ENCODE data around the gene NCCRP1. TPM values are rescaled to one million over a fixed set of nuclear protein-coding genes. Genes with fewer than 3 reads are reported as not detected.
"Not testable (repeated sequence)": the region's sequence is repeated elsewhere in the genome, so short reads cannot be mapped to it uniquely, and the experiment has no call there.

NCCRP1 gene
- total RNA-seq, 2 experiments from 2014 or later = not detected

GRCh38 chr19:39203372-39204341, 6.9 kb downstream of the NCCRP1 start, which contains the start of gene SYCN:
TSS of gene SYCN (minus strand) at chr19:39204263. CDS start at chr19:39204254, 9 bp downstream.
- Mint-ChIP-seq H3K36me3 (no peaks in the 10 kb centered on the region), H3K9me3 (no peaks in the 10 kb centered on the region), H3K27ac (no peak within 1 kb of the TSS), H3K4me3 (no peak within 1 kb of the TSS), H3K4me1 (peaks cover 4% of the 10 kb centered on the region), H3K27me3 (peaks cover 54% of the 10 kb centered on the region)
- DNase-seq = no peak

GRCh38 chr19:39205449-39205764, 8.6 kb downstream of the NCCRP1 start:
- Mint-ChIP-seq H3K9me3 (no peaks in the 10 kb centered on the region), H3K27ac (no peak overlapping the region), H3K4me1 (peaks cover 4% of the 10 kb centered on the region), H3K27me3 (peaks cover 42% of the 10 kb centered on the region), H3K36me3 (no peaks in the 10 kb centered on the region), H3K4me3 (no peak overlapping the region)
- no peak for DNase-seq

- peaks cover 4% of the 10 kb centered on the region for H3K4me1 Mint-ChIP-seq
- H3K9me3 Mint-ChIP-seq = no peaks in the 10 kb centered on the region
- no peak for DNase-seq
- H3K27ac Mint-ChIP-seq = no peak overlapping the region
- peaks cover 35% of the 10 kb centered on the region for H3K27me3 Mint-ChIP-seq
- H3K4me3 Mint-ChIP-seq = no peak overlapping the region
- no peaks in the 10 kb centered on the region for H3K36me3 Mint-ChIP-seq
These were observed 9.4 kb downstream of the NCCRP1 start for GRCh38 chr19:39206122-39206521.

- no peaks in the 10 kb centered on the region for H3K36me3 Mint-ChIP-seq
- DNase-seq = no peak
- no peak overlapping the region for H3K27ac Mint-ChIP-seq
- peaks cover 4% of the 10 kb centered on the region for H3K4me1 Mint-ChIP-seq
- peaks cover 23% of the 10 kb centered on the region for H3K27me3 Mint-ChIP-seq
- H3K9me3 Mint-ChIP-seq = no peaks in the 10 kb centered on the region
- no peak overlapping the region for H3K4me3 Mint-ChIP-seq
These were observed 10.6 kb downstream of the NCCRP1 start for GRCh38 chr19:39207293-39207836.

GRCh38 chr19:39208175-39208795, 11.5 kb downstream of the NCCRP1 start:
- Mint-ChIP-seq H3K4me3 (no peak overlapping the region), H3K4me1 (peaks cover 2% of the 10 kb centered on the region), H3K27ac (no peak overlapping the region), H3K36me3 (no peaks in the 10 kb centered on the region), H3K27me3 (peaks cover 14% of the 10 kb centered on the region), H3K9me3 (no peaks in the 10 kb centered on the region)
- no peak for DNase-seq

- H3K4me1 Mint-ChIP-seq = no peaks in the 10 kb centered on the region
- peaks cover 6% of the 10 kb centered on the region for H3K27me3 Mint-ChIP-seq
- no peak for DNase-seq
- no peaks in the 10 kb centered on the region for H3K36me3 Mint-ChIP-seq
- no peak overlapping the region for H3K4me3 Mint-ChIP-seq
- no peak overlapping the region for H3K27ac Mint-ChIP-seq
- no peaks in the 10 kb centered on the region for H3K9me3 Mint-ChIP-seq
These were observed 12.4 kb downstream of the NCCRP1 start for GRCh38 chr19:39209196-39209595.

GRCh38 chr19:39211731-39212374, 15.1 kb downstream of the NCCRP1 start:
- Mint-ChIP-seq H3K36me3 (no peaks in the 10 kb centered on the region), H3K27ac (no peak overlapping the region), H3K4me3 (no peak overlapping the region), H3K27me3 (peaks cover 3% of the 10 kb centered on the region), H3K4me1 (no peaks in the 10 kb centered on the region), H3K9me3 (no peaks in the 10 kb centered on the region)
- no peak for DNase-seq

GRCh38 chr19:39212375-39212742, 15.6 kb downstream of the NCCRP1 start:
- H3K4me1 Mint-ChIP-seq = no peaks in the 10 kb centered on the region
- H3K27me3 Mint-ChIP-seq = peaks cover 8% of the 10 kb centered on the region
- no peaks in the 10 kb centered on the region for H3K9me3 Mint-ChIP-seq
- H3K27ac Mint-ChIP-seq = no peak overlapping the region
- H3K4me3 Mint-ChIP-seq = no peak overlapping the region
- peak; percentile 66 for DNase-seq
- no peaks in the 10 kb centered on the region for H3K36me3 Mint-ChIP-seq

GRCh38 chr19:39215323-39215722, 18.6 kb downstream of the NCCRP1 start:
- not testable (repeated sequence) for H3K9me3 Mint-ChIP-seq, H3K4me3 Mint-ChIP-seq, H3K27ac Mint-ChIP-seq, DNase-seq, H3K4me1 Mint-ChIP-seq, H3K36me3 Mint-ChIP-seq
- peaks cover 14% of the 10 kb centered on the region for H3K27me3 Mint-ChIP-seq

GRCh38 chr19:39217094-39217493, 20.3 kb downstream of the NCCRP1 start:
- H3K36me3 Mint-ChIP-seq = no peaks in the 10 kb centered on the region
- no peak overlapping the region for H3K4me3 Mint-ChIP-seq
- DNase-seq = no peak
- no peaks in the 10 kb centered on the region for H3K9me3 Mint-ChIP-seq
- no peak overlapping the region for H3K27ac Mint-ChIP-seq
- H3K4me1 Mint-ChIP-seq = no peaks in the 10 kb centered on the region
- H3K27me3 Mint-ChIP-seq = peaks cover 17% of the 10 kb centered on the region

- no peaks in the 10 kb centered on the region for H3K4me1 Mint-ChIP-seq
- H3K27ac Mint-ChIP-seq = no peak overlapping the region
- H3K27me3 Mint-ChIP-seq = peaks cover 22% of the 10 kb centered on the region
- no peaks in the 10 kb centered on the region for H3K9me3 Mint-ChIP-seq
- no peaks in the 10 kb centered on the region for H3K36me3 Mint-ChIP-seq
- no peak for DNase-seq
- H3K4me3 Mint-ChIP-seq = no peak overlapping the region
These were observed 21.7 kb downstream of the NCCRP1 start for GRCh38 chr19:39218230-39219007.

GRCh38 chr19:39219108-39219507, 22.3 kb downstream of the NCCRP1 start:
- H3K4me3 Mint-ChIP-seq, H3K9me3 Mint-ChIP-seq, H3K4me1 Mint-ChIP-seq, H3K36me3 Mint-ChIP-seq, H3K27ac Mint-ChIP-seq, DNase-seq: not testable (repeated sequence)
- H3K27me3 Mint-ChIP-seq = peaks cover 27% of the 10 kb centered on the region

- Mint-ChIP-seq H3K27me3 (peaks cover 26% of the 10 kb centered on the region), H3K27ac (no peak overlapping the region), H3K9me3 (no peaks in the 10 kb centered on the region), H3K4me3 (no peak overlapping the region), H3K4me1 (no peaks in the 10 kb centered on the region), H3K36me3 (no peaks in the 10 kb centered on the region)
- DNase-seq = no peak
These were observed 27.0 kb downstream of the NCCRP1 start for GRCh38 chr19:39223703-39224279.

- Mint-ChIP-seq H3K27me3 (peaks cover 23% of the 10 kb centered on the region), H3K27ac (no peak overlapping the region), H3K36me3 (no peaks in the 10 kb centered on the region), H3K4me3 (no peak overlapping the region), H3K4me1 (no peaks in the 10 kb centered on the region), H3K9me3 (no peaks in the 10 kb centered on the region)
- DNase-seq = no peak
These were observed 28.1 kb downstream of the NCCRP1 start for GRCh38 chr19:39224910-39225309.

Measured in activated naive CD8-positive, alpha-beta T cell treated with anti-CD3 and anti-CD28 coated beads for 36 hours (primary cell).